Neural cell (in vitro differentiated cells): ENCODE measurements around the gene VAV2.

Experiments
- CTCF ChIP-seq: fragments of 450-650 bp; IDR thresholded peaks from 2 replicates; pipeline ENCODE4 v1.5.1; 2014; ENCODE audit warnings: antibody characterized with exemption, mild to moderate bottlenecking, moderate library complexity; ENCODE audit not compliant: poor library complexity, severe bottlenecking
- EP300 ChIP-seq: fragments of 450-650 bp; conservative IDR thresholded peaks from 2 replicates; pipeline ENCODE4 v1.6.1; 2014; ENCODE audit warnings: antibody characterized with exemption, mild to moderate bottlenecking, moderate library complexity; ENCODE audit not compliant: poor library complexity, severe bottlenecking
- EZH2 ChIP-seq: fragments of 200-600, 300-800 bp; shearing (Covaris generic), sonication (generic); IDR thresholded peaks from 2 replicates; pipeline ENCODE4 v1.6.1; 2014; ENCODE audit warnings: antibody characterized with exemption, low read length, borderline replicate concordance, mild to moderate bottlenecking; ENCODE audit not compliant: insufficient read depth, poor library complexity, severe bottlenecking
- MXI1 ChIP-seq: fragments of 450-650 bp; conservative IDR thresholded peaks from 2 replicates; pipeline ENCODE4 v1.6.1; 2014; ENCODE audit warnings: antibody characterized with exemption, mild to moderate bottlenecking; ENCODE audit not compliant: poor library complexity, severe bottlenecking
- POLR2AphosphoS5 ChIP-seq: IDR thresholded peaks from 2 replicates; pipeline ENCODE4 v1.6.1; 2012
- RAD21 ChIP-seq: fragments of 450-650 bp; conservative IDR thresholded peaks from 2 replicates; pipeline ENCODE4 v1.6.1; 2014; ENCODE audit warnings: antibody characterized with exemption, mild to moderate bottlenecking, moderate library complexity
- REST ChIP-seq: IDR thresholded peaks from 2 replicates; pipeline ENCODE4 v1.6.1; 2012; ENCODE audit warnings: borderline replicate concordance
- SMC3 ChIP-seq: fragments of 450-650 bp; conservative IDR thresholded peaks from 2 replicates; pipeline ENCODE4 v1.6.1; 2014; ENCODE audit warnings: antibody characterized with exemption, mild to moderate bottlenecking, moderate library complexity; ENCODE audit not compliant: poor library complexity
- TAF1 ChIP-seq: IDR thresholded peaks from 2 replicates; pipeline ENCODE4 v1.6.1; 2012; ENCODE audit warnings: low read depth

- TF ChIP-seq CTCF (no peak), REST (no peak), POLR2AphosphoS5 (no peak), RAD21 (no peak), EZH2 (no peak), MXI1 (no peak), SMC3 (no peak), EP300 (no peak), TAF1 (no peak)
Observed at GRCh38 chr9:133843751-133844397, 148.2 kb downstream of the VAV2 start.
